NCI-H146 (cell line): ENCODE measurements around the gene DEDD2.

Experiments used
- DNase-seq: peaks from one replicate; lab custom pipeline; 2025; lab: John Stamatoyannopoulos, UW

Gene DEDD2

DNA sequence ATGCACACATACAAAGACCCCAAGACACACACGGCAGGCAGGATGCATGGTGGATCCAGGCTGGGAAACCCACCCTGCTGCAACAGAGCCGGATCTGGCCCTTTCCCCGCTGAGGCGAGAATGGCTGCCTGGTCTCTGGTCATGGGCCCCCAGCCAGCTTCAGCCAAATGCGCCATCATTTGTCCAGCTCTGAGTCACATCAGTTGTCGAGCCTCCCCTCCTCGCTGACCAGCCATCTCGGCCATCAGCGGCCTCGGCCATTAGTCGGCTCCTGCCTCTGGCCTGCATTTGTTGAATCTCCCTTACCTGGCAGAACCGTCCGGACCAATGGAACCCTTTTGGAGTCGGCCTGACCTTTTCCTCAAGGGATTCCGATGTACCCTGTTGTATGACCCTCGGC is 46.8 kb downstream of the DEDD2 start:
- no peak for DNase-seq

DNA sequence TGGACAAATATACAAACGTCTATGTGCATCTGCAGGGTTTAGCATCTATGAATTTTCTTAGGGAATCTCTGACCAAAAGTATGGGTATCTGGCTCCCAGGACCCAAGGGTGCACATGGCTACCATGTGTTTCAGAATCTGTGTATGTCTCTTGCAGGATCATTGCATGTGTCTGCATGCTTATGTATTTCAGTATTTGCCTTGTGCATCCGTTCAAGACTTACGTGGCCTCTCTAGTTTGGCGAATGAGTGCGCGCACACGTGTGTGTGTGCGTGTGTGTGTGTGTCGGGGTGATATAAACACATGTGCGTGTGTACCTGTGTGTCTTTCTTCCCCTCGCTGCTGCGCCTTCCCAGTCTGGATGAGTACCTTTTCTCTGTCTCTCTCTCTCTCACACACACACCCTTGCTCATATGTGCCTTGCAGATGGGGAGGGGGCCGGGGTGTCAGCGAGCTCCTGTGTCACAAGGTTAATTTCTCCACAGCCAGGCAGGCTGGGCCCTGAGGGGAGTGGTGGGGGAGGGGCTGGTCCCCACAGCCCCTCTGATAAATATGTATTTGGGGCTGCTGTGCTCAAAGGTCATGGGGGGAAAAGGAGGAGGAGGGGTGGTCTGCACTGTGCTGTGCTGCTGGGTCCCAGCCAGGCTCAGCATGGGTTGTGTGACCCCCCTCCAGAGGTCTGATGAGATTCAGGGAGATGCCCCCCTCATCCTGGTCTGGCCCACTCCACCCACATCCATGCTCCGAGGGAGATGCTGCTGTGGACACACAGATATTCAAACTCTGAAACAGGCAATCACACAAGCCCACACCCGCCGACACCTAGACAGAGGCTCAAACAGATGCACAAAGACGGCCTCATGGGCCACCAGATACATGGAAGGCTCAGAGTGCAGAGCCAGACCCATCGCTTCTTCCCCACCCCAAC is 47.7 kb downstream of the DEDD2 start:
- DNase-seq = no peak

DNA sequence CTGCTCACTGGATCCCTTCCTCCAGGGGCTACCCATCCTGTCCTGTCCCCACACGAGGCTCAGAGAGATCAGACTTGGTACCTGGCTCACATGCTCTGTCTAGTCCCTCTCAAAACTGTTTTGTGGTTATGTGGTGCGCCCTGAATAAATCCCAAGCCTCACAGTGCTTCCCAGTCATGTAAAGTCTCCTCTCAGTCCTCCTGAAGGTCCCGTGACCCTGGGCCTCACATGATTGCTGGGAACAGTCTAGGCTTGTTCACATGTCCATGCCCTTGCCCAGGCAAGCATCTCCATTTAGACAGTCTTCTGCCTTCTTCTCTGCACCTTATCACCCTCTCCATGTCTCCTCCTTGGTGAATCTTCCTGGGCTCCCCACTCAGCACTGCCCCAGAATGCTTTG is 49.3 kb downstream of the DEDD2 start:
- no peak for DNase-seq

DNA sequence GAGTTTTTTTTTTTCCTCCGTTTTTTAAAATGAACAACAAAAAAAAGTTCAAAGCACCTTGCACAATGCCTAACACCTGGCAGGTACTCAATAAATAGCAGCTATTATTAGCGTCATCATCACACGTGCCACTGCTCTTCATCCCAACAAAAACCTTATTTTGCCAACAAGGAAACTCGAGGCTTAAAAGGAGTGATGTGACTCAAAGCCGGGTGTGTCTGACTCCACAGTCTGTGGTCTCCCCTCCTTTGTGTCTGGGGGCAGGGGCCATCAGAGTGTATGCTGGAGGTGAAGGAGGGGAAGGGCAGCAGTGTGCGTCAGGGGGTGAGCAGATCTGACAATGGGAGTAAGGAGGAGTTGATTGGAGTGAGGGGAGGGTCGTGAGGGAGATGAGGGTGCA is 51.2 kb downstream of the DEDD2 start:
- peak; percentile 49 for DNase-seq

DNA sequence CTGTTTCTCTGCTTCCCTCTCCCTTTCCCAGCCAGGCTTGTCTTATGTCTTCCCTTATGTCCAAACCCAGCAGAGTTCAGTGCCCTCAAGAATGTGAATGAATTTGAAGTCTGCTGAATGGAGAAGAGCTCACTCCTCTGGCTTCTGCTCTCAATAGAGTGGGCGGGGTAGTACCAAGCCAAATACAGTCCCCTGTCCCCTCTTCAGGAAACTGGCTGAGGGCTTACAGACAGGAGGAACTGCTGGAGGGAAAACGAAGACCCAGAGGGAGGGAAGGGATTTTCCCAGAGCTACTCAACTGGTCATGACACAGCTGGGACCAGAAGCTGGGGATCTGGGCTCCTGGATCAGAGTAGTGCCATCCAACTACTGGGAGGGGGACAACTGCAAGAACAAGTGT is 52.3 kb downstream of the DEDD2 start:
- no peak for DNase-seq

DNA sequence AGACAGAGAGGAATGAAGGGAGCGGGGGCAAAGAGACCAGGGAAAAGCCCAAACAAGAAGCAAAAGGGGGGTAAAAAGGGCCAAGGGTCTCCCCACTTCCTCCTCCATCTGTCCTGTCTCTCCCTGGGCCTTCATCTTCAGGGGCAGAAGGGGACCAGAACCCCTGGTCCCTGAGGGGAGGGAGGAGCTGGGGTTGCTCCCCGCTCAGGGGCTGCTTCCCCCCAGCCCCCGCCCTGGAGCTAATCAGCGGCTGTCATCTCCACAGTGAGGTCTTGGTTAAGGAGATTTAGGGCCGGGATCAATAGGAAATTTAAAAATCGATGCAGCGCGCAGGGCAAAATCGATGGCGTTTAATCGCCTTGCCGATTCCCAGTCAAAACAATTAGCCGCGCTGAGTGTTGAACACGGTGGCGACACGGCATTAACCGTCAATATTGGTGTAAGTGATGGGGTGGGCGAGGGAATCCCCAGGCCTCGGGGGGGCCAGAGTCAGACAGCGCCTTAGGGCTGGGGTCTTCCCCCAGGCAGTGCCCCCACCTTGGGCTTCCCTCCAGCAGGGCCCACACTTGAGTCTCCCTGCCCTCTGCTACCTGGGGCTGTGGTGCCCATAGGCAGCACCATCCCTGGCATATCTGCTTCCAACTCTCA is 55.7 kb downstream of the DEDD2 start:
- DNase-seq = no peak

DNA sequence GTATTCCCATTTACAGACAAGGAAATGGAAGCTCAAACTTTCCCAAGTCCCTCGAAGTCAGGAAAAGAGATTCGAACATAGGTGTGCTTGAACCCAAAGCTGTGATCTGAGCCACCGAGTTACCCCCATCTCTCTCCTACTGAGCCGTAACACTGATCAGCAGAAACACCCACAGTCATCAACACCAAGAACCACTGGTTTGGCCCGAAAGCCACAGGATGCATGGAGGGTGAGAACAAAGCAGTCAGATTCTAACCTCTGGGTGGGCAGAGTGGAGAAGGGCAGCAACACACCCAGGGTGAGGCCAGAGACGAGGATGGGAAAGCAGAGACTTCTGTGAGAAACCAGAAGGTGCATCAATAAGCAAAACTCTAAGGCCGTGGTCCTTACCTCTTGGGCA is 57.5 kb downstream of the DEDD2 start:
- DNase-seq = no peak

DNA sequence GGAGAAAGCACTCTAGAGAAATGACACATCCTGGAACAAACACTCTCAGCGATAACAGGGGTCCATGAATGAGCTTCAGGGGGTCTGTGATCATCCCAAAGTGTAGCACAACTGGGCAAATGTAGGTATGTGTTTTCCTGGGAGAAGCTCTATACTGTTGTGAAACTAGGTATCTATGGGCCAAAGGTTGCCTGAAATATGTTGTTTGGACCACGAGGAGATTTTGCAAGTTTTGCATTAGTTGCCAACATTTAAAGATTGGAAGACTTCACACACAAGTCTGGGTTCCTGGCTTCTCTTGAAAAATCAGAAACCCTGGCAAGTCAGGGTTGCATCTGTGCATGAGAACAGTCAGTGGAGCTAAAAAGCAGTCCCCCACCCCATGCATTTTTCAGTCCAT is 58.6 kb downstream of the DEDD2 start:
- no peak for DNase-seq

DNA sequence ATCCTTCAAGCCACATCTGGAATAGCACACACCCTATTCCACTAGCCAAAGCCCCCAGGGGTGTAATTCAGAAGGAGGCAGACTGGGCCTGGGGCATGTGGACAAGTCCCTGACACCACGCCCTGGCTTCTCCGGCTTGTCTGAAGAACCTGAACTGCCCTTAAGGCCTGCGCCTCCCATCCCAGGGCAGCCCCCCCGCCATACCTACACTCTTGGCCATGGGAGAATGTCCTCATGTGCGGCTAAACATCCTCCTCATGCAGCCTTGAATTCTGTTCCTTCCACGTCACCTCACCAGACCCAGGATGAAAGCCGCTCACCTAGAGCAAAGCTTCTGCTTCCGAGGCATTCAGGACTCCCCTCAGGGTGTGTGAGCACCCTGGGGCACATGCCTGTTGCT is 60.9 kb downstream of the DEDD2 start:
- DNase-seq = no peak

DNA sequence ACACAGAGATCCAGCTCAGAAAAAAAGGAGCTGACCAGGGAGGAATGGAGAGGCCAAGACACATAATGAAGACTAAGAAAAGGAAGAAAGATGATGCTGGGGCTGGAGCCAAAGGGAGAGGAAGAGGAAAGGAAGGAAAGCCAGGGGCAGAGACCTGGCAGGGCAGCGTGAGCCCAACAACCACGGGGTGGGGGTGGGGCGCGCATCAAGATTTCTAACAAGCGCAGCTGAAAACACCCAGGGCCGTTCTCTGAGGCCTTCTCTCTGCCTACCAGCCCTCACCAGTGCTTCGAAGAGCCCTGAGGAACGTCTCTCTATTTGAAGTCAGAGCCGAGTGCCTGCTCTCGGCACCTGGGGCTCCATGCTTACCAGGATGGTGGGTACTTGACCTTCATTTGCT is 61.7 kb downstream of the DEDD2 start:
- no peak for DNase-seq

DNA sequence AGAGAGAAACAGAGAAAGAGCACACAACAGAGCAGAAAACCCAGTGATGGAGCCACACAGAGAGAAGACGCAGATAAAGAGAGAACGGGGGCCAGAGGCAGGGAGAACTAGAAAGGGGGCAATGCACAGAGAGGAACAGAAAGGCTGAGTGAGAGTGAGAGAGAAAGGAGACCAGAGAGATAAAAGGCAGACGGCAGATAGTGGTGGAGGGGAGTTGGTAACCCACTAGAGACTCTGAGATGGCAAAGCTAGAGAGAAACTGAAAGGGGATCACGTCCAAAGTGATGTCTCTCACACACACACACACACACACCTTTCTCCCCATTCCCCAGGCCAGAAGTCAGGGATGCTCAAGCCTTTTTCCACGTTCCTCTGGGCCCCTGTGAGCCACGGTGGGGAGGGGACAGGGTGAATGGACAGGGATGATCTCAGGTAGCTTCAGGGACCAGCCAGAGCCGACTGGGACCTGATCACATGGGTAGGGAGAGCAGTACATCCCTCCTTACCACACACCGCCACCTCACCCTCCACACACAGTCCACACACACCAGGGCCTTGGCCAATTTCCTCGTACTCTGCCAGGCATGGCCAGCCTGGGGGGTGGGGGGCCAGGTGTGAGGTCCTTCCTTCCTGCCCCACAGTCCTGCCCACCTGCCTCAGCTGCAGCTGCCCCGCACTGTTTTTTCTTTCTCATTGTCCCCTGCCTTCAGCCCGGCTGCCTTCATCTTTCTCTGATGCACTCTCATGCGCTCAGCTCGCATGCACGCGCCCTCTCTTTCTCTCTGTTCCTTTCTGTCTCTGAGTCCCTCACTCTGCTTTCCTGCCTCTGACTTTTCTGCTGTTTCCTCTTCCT is 62.8 kb downstream of the DEDD2 start:
- DNase-seq = peak; percentile 90

DNA sequence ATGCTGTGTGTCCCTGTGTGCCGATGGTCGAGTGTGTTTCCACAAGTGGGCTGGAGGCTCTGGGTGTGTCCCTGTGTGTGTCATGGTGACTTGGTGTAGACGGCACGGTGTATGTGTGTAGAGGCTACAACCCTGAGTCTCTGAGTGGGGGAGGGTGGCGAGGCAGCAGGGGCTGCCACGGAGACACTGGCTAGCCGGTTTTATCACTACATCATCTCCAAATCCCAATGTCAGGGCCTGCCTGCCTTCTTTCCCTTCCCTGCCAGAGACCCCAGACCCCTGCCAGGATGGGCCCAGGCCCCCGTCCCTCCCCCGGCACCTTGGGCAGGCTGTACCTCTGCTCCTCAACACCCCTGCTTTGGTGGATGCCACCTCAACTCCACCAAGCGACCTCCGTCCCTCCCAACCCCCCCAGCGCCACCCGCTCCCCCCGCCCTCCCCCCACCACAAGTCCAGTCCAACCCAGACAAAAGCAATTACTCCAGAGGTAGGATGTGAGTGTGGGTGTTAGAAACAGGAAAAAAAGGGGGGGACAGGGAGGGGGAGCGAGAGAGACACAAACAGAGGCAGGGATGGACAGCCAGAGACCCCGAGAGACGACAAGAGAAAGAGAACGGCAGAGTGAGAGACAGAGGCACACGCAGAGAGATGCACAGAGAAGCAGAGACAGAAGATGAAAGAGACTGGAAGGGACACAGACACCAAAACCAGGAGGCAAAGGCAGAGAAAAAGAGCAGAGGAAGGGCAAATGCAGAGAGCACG is 63.6 kb downstream of the DEDD2 start:
- DNase-seq = peak; percentile 89

DNA sequence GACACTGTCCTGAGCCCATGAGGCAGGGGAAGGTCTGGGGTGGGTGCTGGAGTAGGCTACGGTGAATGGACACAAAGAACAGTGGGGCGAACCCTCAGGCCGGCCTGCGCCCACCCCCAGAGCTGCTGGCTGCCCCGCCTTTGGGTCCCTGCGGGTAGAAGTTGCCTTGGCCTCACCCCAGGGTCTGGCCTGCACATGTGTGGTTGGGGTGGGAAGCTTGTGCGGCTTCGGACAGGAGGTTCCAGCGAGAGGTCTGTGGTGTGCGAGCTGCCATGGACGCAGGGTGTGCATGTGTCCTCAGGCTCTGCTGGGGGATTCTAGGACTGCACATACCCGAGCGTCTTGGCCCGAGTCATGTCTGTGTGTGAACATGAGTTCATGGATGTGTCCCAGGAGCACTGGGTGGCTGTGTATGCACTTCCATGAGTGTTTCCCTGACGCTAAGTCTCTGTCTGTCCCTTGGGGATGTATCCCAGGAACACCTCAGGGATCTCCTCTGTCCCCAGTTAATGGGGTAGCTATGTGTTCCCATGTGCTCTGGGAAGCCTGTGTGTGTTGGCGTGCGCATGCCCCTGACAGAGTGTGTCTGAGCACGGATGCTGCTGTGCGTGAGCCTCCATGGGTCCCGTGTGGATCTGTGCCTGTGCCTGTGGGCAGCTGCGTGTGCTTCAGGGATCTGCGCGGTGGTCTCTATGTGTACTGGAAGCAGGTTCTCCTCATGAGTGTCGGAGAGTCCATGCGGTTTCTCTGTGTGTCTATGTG is 64.4 kb downstream of the DEDD2 start:
- no peak for DNase-seq

DNA sequence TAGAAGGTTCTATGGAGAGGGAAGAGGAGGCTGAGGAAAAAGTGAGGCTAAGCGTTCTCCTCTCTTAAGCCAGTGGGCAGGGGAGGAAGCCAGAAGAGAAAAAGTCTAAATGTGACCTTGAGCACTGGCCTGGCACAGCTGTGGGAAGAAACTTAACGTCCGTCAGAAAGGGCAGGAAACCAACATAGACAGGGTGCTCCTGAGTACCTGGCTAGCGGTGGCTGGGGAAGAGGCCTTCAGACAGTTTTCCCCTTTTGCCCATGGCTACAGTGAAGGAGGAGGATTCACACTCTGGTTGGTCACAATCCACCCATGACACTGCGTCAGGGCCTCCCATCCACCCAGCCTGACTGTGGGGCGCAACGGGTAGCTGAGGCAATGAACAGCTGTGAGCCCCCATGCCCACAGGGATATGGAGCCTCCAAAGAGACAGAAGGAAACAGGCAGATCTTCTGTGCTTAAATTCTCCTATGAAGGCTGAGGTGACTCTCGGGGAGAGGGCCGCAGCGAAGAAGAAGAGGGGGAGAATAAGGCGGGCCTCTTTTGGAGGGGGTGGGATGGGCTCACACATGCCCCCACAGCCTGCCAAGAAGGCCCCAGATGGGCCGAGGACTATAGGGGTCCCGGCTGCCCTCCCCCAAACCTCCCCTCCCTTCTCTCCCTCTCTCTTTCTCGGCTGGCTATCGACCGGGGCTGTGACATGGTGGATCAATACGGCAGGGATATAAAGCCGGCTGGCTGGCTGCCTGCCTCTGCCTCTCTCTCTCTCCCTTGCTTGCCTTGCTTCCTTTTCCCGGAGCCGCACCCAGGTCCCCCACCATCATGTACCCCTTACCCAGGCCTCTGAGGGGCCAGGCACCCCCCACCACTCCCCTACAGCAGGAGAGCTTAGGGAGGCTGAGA is 65.4 kb downstream of the DEDD2 start:
- DNase-seq = no peak

DNA sequence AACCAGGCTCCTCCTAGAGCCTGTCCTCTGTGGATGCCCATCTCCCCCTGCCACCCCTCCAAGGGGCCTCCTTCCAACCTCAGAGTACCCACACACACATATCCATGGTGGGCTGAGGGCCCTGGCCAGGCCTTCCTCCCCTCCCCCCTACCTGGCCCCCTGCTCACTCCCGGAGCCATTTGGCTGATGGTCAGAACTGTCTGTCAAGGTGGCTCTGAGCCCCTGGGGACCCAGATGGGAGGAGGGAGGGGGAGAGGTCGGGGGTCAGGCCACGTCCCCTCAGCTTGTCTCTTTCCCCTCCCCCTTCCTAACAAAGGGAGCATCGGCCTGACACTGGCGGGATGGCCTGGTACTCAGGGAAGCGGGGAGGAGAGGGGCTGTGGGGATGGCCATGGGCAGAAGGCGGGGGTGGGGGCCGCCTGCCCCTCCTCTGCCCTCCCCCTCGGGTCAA is 66.5 kb downstream of the DEDD2 start:
- no peak for DNase-seq

DNA sequence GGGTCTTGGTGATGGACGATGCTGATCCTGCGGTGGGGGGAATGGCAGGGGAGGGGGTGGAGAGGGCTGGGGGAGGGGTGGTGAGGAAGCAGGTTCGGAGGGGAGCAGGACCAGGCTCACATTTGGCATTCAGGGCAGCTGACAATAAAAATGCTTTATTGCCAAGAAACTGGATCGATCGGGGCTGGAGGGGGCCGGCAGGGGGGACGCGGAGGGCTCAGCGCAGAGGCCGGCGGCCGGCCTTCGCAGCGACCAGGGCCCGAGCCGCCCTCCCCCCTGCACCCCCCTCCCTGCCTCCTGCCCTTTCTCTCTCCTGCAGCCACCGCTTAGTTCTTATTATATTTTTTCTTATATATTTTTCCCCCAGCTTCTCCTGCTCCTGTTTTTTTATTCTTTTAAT is 67.1 kb downstream of the DEDD2 start:
- peak; percentile 88 for DNase-seq

DNA sequence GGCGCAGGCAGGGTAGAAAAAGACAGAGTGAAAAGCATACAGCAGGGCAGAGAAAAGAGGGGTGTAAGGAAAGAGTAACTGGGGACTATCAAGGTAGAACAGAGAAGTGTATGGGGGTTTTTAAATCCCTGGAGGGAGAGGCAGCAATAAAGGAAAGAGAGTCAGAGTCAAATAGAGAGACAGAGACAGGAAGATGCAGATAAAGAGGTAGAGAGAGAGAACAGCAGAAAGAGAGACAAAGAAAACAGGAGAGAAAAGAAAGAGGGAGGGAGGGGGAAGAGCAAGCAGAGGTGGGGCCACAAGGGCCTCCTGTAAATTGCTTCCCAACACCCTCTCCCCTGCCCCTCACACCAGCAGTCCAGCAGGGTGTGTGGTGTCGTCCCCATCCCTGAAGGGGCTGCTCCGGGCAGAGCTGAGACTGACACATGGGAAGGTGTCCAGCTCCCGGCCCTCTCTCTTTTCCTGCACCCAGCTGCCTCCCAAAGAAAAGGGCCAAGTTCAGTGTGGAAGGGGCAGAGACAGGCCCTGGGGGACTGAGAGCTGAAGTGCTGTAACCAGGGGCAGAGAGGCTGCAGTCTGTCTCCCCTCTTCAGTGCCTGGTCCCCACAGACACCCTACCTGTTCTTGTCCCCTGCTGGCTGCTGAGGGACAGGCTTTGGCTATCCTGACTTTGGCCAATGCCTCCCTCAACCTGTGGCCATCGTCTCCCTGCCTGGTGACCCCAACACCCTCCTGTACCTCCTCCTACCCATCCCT is 67.9 kb downstream of the DEDD2 start:
- DNase-seq = peak; percentile 55
